ENCODE measurements around the gene SRGN.

DNA sequence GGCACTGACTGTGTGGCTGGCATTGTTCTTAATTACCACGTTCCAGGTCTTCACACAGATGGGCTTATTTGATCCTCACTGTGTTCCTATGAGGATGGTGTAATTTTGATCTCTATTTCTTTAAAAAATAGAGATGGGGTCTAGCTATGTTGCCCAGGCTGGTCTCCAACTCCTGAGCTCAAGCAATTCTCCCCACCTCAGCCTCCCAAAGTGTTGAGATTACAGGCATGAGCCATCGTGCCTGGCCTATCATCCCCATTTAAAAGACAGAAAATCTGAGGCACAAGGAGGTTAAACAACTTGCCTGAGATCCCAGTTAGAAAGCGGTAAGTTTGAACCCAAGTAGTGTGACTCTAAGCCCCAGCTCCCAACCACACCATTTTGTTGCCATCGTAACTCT, 17.0 kb upstream of the SRGN start:
- TF ChIP-seq, protein P1, sequence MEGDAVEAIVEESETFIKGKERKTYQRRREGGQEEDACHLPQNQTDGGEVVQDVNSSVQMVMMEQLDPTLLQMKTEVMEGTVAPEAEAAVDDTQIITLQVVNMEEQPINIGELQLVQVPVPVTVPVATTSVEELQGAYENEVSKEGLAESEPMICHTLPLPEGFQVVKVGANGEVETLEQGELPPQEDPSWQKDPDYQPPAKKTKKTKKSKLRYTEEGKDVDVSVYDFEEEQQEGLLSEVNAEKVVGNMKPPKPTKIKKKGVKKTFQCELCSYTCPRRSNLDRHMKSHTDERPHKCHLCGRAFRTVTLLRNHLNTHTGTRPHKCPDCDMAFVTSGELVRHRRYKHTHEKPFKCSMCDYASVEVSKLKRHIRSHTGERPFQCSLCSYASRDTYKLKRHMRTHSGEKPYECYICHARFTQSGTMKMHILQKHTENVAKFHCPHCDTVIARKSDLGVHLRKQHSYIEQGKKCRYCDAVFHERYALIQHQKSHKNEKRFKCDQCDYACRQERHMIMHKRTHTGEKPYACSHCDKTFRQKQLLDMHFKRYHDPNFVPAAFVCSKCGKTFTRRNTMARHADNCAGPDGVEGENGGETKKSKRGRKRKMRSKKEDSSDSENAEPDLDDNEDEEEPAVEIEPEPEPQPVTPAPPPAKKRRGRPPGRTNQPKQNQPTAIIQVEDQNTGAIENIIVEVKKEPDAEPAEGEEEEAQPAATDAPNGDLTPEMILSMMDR (IDR thresholded peaks at IDR 0.05; ENCODE audit: low read length): no peak
- no peak for TF ChIP-seq EZH2 (IDR thresholded peaks at IDR 0.05; ENCODE audit: borderline replicate concordance, low read length)
